GM18499 (cell line): ENCODE data around the gene FHOD1.

Experiments
- ATAC-seq: cut with Tn5 transposase; IDR thresholded peaks from one replicate; pipeline ENCODE4 v1.9.1; 2021; ENCODE audit warnings: moderate number of reproducible peaks; ENCODE audit not compliant: insufficient read depth, unreplicated experiment

Gene FHOD1

GRCh38 chr16:67277999-67278772 is 30.9 kb upstream of the FHOD1 start:
- no peak for ATAC-seq

- ATAC-seq, result no peak
These were observed 30.2 kb upstream of the FHOD1 start for GRCh38 chr16:67277294-67277998.

GRCh38 chr16:67275321-67275720 is 28.0 kb upstream of the FHOD1 start:
- no peak for ATAC-seq

- no peak for ATAC-seq
These were observed 24.2 kb upstream of the FHOD1 start for GRCh38 chr16:67271446-67271845.

- ATAC-seq, result no peak
These were observed 23.7 kb upstream of the FHOD1 start for GRCh38 chr16:67270931-67271338.

- no peak for ATAC-seq
These were observed 22.5 kb upstream of the FHOD1 start for GRCh38 chr16:67269766-67270165.

- ATAC-seq, result no peak
These were observed 20.9 kb upstream of the FHOD1 start for GRCh38 chr16:67268136-67268579.

GRCh38 chr16:67265834-67266233 is 18.6 kb upstream of the FHOD1 start:
- ATAC-seq, result no peak

- no peak for ATAC-seq
These were observed 17.6 kb upstream of the FHOD1 start for GRCh38 chr16:67264866-67265265.

GRCh38 chr16:67264277-67264676 is 17.0 kb upstream of the FHOD1 start:
- ATAC-seq, result no peak

GRCh38 chr16:67263201-67263600 is 15.9 kb upstream of the FHOD1 start:
- no peak for ATAC-seq

GRCh38 chr16:67260426-67261063 is 13.3 kb upstream of the FHOD1 start:
- ATAC-seq, result no peak

GRCh38 chr16:67259705-67260104 is 12.4 kb upstream of the FHOD1 start:
- no peak for ATAC-seq

- ATAC-seq, result no peak
These were observed 11.0 kb upstream of the FHOD1 start for GRCh38 chr16:67258161-67258835.

- ATAC-seq, result no peak
These were observed 10.3 kb upstream of the FHOD1 start for GRCh38 chr16:67257486-67258160.

- ATAC-seq, result no peak
These were observed 9.5 kb upstream of the FHOD1 start for GRCh38 chr16:67256701-67257230.

- ATAC-seq, result no peak
These were observed 8.4 kb upstream of the FHOD1 start for GRCh38 chr16:67255553-67256221.

- no peak for ATAC-seq
These were observed 7.7 kb upstream of the FHOD1 start for GRCh38 chr16:67254801-67255552.
